ENCODE data around the gene BCL2L13. TPM values are rescaled to one million over a fixed set of nuclear protein-coding genes. Genes with fewer than 3 reads are reported as not detected.

The BCL2L13 gene
- total RNA-seq, 2 experiments from 2014 or later, result 23.5 to 24.9 TPM

DNA sequence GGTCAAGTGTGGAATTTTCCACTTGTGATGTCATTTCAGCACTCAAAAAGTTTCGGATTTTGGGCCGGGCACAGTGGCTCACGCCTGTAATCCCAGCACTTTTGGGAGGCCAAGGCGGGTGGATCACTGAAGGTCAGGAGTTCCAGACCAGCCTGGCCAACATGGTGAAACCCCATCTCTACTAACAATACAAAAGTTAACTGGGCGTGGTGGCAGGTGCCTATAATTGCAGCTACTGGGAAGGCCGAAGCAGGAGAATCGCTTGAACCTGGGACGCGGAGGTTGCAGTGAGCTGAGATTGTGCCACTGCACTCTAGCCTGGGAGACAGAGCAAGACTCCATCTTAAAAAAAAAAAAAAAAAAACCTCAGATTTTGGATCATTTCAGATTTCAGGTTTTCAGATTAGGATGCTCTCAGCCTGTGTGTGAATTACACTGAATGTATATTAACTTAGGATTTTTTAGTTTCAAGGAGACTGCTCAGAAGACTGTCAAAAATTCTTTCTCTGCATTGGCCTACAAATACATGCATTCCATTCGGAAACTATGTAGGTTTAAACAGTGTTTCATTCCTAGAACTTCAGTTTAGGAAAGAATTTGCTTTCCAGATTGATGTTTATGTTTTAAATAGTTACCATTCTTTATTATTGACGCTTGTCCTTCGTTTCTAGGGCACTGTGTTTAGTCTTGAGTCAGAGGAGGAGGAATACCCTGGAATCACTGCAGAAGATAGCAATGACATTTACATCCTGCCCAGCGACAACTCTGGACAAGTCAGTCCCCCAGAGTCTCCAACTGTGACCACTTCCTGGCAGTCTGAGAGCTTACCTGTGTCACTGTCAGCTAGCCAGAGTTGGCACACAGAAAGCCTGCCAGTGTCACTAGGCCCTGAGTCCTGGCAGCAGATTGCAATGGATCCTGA, 87.7 kb downstream of the BCL2L13 start:
- H3K36me3 Mint-ChIP-seq (ENCODE audit: low read depth), result peaks cover 10% of the 10 kb centered on the region
- no peaks in the 10 kb centered on the region for H3K9me3 Mint-ChIP-seq
- H3K4me3 Mint-ChIP-seq, result no peak overlapping the region
- DNase-seq, result peak; percentile 13
- ChIA-PET CTCF (interaction anchor here (1.2 kb wide), 1 partner anchor 9 kb away, joined by 3 read pairs; no protein-coding TSS in a partner anchor), POLR2A (no interaction called here)
- H3K27me3 Mint-ChIP-seq, result no peaks in the 10 kb centered on the region
- peak overlapping the region; percentile 21 for H3K27ac Mint-ChIP-seq
- H3K4me1 Mint-ChIP-seq, result peaks cover 10% of the 10 kb centered on the region

DNA sequence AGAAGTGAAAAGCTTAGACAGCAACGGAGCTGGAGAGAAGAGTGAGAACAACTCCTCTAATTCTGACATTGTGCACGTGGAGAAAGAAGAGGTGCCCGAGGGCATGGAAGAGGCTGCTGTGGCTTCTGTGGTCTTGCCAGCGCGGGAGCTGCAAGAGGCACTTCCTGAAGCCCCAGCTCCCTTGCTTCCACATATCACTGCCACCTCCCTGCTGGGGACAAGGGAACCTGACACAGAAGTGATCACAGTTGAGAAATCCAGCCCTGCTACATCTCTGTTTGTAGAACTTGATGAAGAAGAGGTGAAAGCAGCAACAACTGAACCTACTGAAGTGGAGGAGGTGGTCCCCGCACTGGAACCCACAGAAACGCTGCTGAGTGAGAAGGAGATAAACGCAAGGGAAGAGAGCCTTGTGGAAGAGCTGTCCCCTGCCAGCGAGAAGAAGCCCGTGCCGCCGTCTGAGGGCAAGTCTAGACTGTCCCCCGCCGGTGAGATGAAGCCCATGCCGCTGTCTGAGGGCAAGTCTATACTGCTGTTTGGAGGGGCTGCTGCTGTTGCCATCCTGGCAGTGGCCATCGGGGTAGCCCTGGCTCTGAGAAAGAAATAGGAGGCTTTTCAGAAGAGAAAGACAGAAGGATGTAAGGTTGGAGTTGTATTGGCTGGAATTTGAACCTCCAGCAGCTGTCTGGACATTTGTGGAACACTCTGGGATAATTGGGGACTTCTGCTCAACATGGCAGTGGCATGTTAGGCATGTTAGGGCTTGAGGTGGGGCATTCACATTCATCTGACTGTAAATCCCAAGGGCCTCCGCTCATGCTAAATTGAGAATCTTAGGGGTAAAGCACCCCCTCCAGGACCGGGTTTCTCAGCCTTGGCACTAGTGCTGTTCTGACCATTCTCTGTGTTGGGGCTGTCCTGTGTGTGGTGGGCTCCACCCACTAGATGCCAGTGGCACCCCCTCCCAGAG, 88.7 kb downstream of the BCL2L13 start:
- H3K27me3 Mint-ChIP-seq, result no peaks in the 10 kb centered on the region
- H3K4me3 Mint-ChIP-seq, result no peak overlapping the region
- ChIA-PET CTCF (interaction anchor here (1.2 to 1.9 kb wide), 3 partner anchors 8 to 14 kb away, joined by 3 to 6 read pairs (median 4); no protein-coding TSS in a partner anchor), POLR2A (no interaction called here)
- H3K27ac Mint-ChIP-seq, result peak overlapping the region; percentile 21
- no peak for DNase-seq
- H3K36me3 Mint-ChIP-seq (ENCODE audit: low read depth), result peaks cover 10% of the 10 kb centered on the region
- peaks cover 10% of the 10 kb centered on the region for H3K4me1 Mint-ChIP-seq
- H3K9me3 Mint-ChIP-seq, result no peaks in the 10 kb centered on the region

DNA sequence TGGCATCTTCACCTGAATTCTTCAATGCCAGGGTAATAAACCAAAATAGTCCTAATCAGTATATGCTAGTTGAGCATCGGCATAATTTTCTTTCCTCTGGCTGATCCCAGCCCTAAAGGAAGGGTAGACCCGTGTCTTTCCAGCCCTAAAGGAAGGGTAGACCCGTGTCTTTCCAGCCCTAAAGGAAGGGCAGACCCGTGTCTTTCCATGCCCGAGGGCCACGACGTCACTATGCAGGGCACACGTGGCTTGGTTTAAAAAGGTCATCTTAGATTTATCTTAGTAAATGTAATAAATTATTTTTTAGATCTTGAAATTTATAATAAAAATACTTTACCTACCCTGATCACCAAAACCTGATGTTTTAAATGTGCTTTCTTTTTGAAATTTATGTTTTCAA, 90.2 kb downstream of the BCL2L13 start:
- DNase-seq, result no peak
- H3K36me3 Mint-ChIP-seq (ENCODE audit: low read depth), result peaks cover 19% of the 10 kb centered on the region
- H3K4me3 Mint-ChIP-seq, result no peak overlapping the region
- H3K27ac Mint-ChIP-seq, result no peak overlapping the region
- CTCF ChIA-PET, result interaction anchor here (1.6 to 1.9 kb wide), 2 partner anchors 13 to 14 kb away, joined by 4 to 6 read pairs; no protein-coding TSS in a partner anchor
- H3K9me3 Mint-ChIP-seq, result no peaks in the 10 kb centered on the region
- H3K27me3 Mint-ChIP-seq, result no peaks in the 10 kb centered on the region
- POLR2A ChIA-PET, result no interaction called here
- peaks cover 13% of the 10 kb centered on the region for H3K4me1 Mint-ChIP-seq

DNA sequence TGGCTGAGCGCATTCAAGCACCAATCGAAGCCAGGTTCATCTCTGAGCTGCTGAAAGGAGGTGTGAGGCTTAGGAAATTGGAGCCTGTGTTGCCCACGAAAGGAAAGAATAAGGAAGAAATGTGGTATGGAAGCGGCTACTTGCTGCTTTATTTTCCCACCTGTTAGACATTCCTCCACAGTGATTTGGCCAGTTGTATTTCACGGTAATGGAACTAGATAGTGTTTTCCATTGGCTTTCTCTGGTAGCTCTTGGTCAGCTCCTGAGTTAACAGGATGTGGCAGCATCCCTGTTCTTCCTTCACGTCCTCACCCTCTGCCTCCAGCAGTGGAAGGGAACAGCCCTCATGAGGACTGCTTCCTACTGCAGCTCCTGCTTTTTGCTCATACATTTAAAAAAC, 91.0 kb downstream of the BCL2L13 start:
- Mint-ChIP-seq H3K4me1 (peaks cover 21% of the 10 kb centered on the region), H3K36me3 (ENCODE audit: low read depth) (peaks cover 25% of the 10 kb centered on the region), H3K27me3 (no peaks in the 10 kb centered on the region), H3K27ac (no peak overlapping the region), H3K4me3 (no peak overlapping the region), H3K9me3 (no peaks in the 10 kb centered on the region)
- ChIA-PET POLR2A (no interaction called here), CTCF (interaction anchor here (1.0 to 1.6 kb wide), 3 partner anchors 13 to 40 kb away, joined by 3 to 4 read pairs (median 4); no protein-coding TSS in a partner anchor)
- no peak for DNase-seq

DNA sequence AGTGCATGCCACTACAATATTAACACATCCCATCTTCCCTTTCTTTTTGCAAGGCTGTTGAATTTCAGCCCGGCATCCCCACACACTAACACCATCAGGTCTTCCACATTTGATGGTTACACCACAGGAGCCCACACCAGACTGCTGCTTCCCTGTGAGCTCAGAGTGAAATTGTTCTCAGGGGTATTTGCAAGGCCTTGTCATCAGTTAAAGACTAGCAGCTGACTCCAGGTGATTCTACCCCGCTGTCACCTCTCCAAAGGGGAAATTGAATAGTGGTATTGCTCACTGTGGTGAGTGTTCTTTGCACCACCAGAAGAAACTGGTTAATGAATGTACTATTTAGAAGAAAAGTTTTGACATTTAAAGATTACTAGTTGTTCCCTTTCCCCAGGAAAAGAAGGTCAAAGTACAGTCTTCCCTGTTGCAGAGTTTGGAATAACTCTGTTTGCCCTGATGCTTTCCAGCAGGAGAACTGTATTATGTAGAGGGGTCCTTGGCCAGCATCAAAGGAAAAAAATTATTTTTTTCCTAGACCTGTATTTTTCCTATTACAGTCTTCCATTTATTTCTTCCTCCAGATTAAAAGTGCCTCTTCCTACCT, 93.8 kb downstream of the BCL2L13 start:
- Mint-ChIP-seq H3K27ac (no peak overlapping the region), H3K4me3 (no peak overlapping the region), H3K36me3 (ENCODE audit: low read depth) (peaks cover 21% of the 10 kb centered on the region), H3K27me3 (no peaks in the 10 kb centered on the region), H3K9me3 (no peaks in the 10 kb centered on the region), H3K4me1 (peaks cover 15% of the 10 kb centered on the region)
- no peak for DNase-seq
- CTCF ChIA-PET, result interaction anchor here (0.6 to 1.1 kb wide), 2 partner anchors 53 to 585 kb away, joined by 3 read pairs; no protein-coding TSS in a partner anchor
- POLR2A ChIA-PET, result no interaction called here

DNA sequence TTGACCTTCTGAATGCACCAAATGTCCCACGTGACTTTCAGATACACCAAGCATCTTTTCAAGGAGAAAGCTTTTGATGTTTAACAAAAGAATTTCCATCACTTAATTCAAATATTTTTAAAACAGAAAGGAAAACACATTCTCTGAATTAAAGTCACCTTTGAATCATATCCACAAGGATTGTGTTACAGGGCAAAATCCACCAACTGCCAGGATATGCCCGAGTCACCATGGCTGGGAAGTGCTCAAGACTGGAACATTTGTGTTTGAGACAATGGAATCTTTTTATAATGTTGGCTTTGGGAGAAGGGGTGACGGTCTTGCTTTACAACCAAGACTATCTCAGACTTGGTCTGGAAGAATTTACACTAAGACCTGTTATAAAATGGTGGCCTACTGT, 94.9 kb downstream of the BCL2L13 start:
- Mint-ChIP-seq H3K4me1 (peaks cover 15% of the 10 kb centered on the region), H3K9me3 (no peaks in the 10 kb centered on the region), H3K4me3 (no peak overlapping the region), H3K27ac (peak overlapping the region; percentile 12), H3K36me3 (ENCODE audit: low read depth) (peaks cover 19% of the 10 kb centered on the region), H3K27me3 (no peaks in the 10 kb centered on the region)
- ChIA-PET POLR2A (no interaction called here), CTCF (interaction anchor here (0.8 kb wide), 1 partner anchor 97 kb away, joined by 4 read pairs; no protein-coding TSS in a partner anchor)
- DNase-seq, result no peak

DNA sequence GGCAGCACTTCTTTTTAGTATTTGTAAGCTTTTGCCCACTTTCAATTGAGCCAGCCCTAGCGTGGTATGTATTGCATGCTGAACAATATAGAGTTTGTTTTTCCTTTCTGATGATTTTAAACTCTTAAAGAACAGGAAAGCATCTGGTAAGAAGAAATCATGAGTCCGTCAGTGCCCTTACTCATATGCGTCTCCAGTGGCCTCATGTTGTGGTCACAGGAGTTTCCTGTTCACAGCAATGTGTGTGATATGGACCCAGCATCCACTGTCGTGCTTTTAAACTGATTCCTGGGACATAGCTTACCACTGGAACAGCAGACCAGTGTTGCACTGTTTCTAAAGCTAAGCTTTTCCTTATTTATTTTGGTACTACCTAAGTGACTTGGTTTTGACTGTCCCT, 95.6 kb downstream of the BCL2L13 start:
- ChIA-PET CTCF (interaction anchor here (0.7 to 1.7 kb wide), 3 partner anchors 8 to 97 kb away, joined by 3 to 5 read pairs (median 4); no protein-coding TSS in a partner anchor), POLR2A (no interaction called here)
- DNase-seq, result peak; percentile 33
- no peak overlapping the region for H3K4me3 Mint-ChIP-seq
- peaks cover 19% of the 10 kb centered on the region for H3K36me3 Mint-ChIP-seq (ENCODE audit: low read depth)
- no peaks in the 10 kb centered on the region for H3K9me3 Mint-ChIP-seq
- peaks cover 15% of the 10 kb centered on the region for H3K4me1 Mint-ChIP-seq
- H3K27ac Mint-ChIP-seq, result peak overlapping the region; percentile 69
- no peaks in the 10 kb centered on the region for H3K27me3 Mint-ChIP-seq

DNA sequence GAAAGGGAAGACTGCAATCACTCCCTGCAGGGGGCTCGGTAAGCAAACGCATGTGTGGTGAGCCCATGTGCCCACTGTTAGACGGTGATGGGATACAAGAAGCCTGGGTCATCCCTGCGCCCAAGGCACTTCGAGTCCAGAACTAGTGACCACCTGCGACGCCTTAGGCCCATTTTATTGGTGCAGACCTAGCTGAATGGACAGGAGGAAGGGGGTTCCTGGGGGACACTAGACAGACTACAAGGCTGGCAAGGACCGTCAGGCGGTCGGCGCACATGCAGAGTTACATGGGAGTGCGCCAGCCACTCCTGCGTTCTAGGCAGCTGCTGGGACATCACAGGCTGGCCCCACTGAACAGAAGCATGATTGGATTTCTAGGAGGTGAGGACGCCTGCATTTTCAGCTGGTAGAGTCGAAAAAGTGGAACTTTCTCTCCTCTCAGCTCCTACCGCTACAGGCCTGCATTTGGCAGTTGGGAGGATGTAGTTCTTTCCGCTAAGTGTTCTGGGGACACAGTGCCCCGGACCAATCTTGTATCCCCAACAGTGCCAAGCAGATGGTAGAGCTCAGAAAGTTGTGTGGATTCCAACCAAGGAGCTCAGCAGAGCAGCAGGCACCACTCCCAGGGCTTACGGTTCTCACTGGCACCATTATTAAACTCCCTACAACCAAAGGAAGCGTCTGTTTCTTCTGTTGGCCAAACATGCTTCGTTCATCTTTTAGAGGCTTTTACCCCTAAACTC, 100.0 kb downstream of the BCL2L13 start:
- H3K27ac Mint-ChIP-seq, result no peak overlapping the region
- POLR2A ChIA-PET, result no interaction called here
- no peak overlapping the region for H3K4me3 Mint-ChIP-seq
- CTCF ChIA-PET, result interaction anchor here (1.3 to 2.0 kb wide), 2 partner anchors 14 to 46 kb away, joined by 3 to 6 read pairs; no protein-coding TSS in a partner anchor
- no peaks in the 10 kb centered on the region for H3K27me3 Mint-ChIP-seq
- peaks cover 12% of the 10 kb centered on the region for H3K36me3 Mint-ChIP-seq (ENCODE audit: low read depth)
- DNase-seq, result no peak
- H3K9me3 Mint-ChIP-seq, result no peaks in the 10 kb centered on the region
- peaks cover 14% of the 10 kb centered on the region for H3K4me1 Mint-ChIP-seq

DNA sequence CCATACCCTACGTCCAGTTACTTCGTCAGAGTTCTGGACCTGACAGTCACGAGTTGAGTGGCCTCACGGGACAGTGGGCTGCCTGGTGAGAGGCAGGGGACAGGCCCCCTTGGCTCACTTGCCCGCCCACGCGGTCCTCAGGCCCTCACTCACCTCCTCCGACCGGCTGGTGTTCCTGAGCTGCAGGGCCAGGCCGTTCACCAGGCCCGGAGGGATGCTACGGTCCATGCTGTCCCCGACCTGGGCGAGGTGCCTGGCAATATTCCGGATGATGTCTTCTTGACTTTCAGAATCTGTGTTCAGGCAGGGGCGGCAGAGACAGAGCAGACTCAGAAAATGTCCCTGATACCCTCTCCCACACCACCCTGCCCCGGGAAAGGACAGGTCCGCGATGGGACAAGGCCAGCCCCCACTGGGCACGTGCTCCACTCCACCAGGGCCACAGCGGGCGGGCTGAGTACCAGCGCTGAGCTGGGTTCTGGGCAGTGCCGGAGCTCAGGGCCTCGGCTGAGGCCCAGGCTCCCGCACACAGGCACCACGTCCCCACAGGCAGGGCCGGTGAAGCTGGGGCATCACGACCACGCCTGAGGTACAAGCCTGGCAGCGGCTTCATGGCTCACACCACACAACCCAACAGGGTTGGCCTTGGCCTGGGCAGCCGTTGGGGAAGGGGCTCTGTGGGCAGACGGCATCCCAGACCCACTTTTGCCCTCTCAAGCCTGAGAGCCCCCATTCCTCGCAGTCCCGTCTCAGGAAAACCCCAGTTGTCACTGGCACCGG, 100.8 kb downstream of the BCL2L13 start:
- H3K4me3 Mint-ChIP-seq, result no peak overlapping the region
- no peaks in the 10 kb centered on the region for H3K27me3 Mint-ChIP-seq
- H3K36me3 Mint-ChIP-seq (ENCODE audit: low read depth), result peaks cover 6% of the 10 kb centered on the region
- POLR2A ChIA-PET, result no interaction called here
- peaks cover 6% of the 10 kb centered on the region for H3K4me1 Mint-ChIP-seq
- H3K9me3 Mint-ChIP-seq, result no peaks in the 10 kb centered on the region
- CTCF ChIA-PET, result interaction anchor here (1.1 kb wide), 1 partner anchor 91 kb away, joined by 3 read pairs; no protein-coding TSS in a partner anchor
- no peak for DNase-seq
- H3K27ac Mint-ChIP-seq, result no peak overlapping the region

DNA sequence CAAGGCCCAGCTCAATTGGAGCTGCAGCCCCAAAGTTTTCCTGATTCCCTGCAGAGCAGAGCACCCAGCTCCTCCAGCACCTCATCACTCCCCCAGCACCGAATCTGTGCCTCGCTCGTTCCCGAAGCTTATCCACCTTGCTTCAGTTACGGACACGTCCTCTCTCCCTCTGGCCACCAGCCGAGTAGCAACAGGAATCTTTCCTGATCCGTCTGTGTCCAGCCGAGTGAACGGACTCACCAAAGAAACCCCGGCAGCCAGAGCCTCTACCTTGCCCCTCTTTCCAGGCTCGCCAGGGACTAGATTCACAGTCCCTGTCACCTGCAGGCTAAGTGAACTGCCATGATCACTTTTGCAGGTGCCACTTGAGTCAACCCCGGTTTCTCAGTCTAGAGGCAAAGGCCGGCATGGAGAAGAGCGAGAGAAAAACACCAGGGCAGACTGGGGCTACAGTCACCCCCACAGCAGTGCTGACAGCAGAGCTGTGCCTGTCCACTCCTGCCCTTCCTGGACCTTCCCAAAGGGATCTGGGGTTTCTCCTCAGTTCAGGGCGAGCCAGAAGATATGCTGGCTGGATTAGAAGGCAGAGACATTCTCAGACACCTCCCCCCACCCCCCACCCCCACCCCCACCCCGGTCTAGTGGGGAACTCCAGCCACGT, 103.4 kb downstream of the BCL2L13 start:
- no peak for DNase-seq
- POLR2A ChIA-PET, result no interaction called here
- CTCF ChIA-PET, result interaction anchor here (0.6 to 4.6 kb wide), 15 partner anchors 8 to 334 kb away, joined by 3 to 37 read pairs (median 4); no protein-coding TSS in a partner anchor
- H3K9me3 Mint-ChIP-seq, result no peaks in the 10 kb centered on the region
- H3K27ac Mint-ChIP-seq, result no peak overlapping the region
- H3K36me3 Mint-ChIP-seq (ENCODE audit: low read depth), result no peaks in the 10 kb centered on the region
- H3K27me3 Mint-ChIP-seq, result no peaks in the 10 kb centered on the region
- no peak overlapping the region for H3K4me3 Mint-ChIP-seq
- peaks cover 6% of the 10 kb centered on the region for H3K4me1 Mint-ChIP-seq

DNA sequence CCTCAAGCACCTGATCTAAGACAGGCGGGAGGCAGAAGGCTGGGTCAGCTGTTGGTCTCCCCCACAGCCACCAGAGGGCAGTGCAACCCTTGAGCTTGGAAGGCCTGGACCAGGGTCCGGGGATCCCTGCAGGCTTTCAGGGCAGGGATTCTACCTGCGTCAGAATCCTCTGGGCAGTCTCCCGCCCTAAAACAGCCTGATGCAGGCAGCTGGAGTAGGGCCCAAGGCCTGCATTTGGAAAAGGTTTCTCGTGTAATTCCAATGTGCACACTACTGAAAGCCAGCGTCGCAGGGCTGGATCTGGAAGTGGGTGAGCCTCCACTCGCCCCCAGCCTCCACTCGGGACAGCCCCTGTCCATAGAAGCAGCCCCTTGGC, 104.0 kb downstream of the BCL2L13 start:
- peak; percentile 73 for DNase-seq
- H3K4me3 Mint-ChIP-seq, result no peak overlapping the region
- CTCF ChIA-PET, result interaction anchor here (0.6 to 4.6 kb wide), 15 partner anchors 8 to 334 kb away, joined by 3 to 37 read pairs (median 4); no protein-coding TSS in a partner anchor
- no peaks in the 10 kb centered on the region for H3K36me3 Mint-ChIP-seq (ENCODE audit: low read depth)
- H3K9me3 Mint-ChIP-seq, result no peaks in the 10 kb centered on the region
- POLR2A ChIA-PET, result no interaction called here
- H3K27me3 Mint-ChIP-seq, result no peaks in the 10 kb centered on the region
- no peak overlapping the region for H3K27ac Mint-ChIP-seq
- peaks cover 6% of the 10 kb centered on the region for H3K4me1 Mint-ChIP-seq
